HEK293 (cell line): Measurements from ENCODE around the gene SLC19A2.

Source experiments
- CTCF ChIA-PET: fragments of 350-600 bp; formaldehyde crosslinking; extraction: SDS; loops from one replicate; lab custom pipeline; 2021; ENCODE audit warnings: antibody characterized with exemption; lab: Yijun Ruan, JAX
- POLR2A ChIA-PET: fragments of 300-600 bp; formaldehyde crosslinking; extraction: SDS; loops from one replicate; lab custom pipeline; 2020; ENCODE audit warnings: antibody characterized with exemption, inconsistent platforms; lab: Yijun Ruan, JAX
- H3K27ac ChIP-seq: fragments of 200-500 bp; sonication (Bioruptor generic); 2 replicates; pipeline ENCODE4 v1.5.1; 2014; ENCODE audit warnings: low read depth, low read length, control low read depth, inconsistent platforms; ENCODE audit errors: extremely low read depth
- H3K36me3 ChIP-seq, 2 experiments: fragments of 200-500 bp in 1 of 2; sonication (Bioruptor generic) in 1 of 2; 1 replicate in 1 of 2; 2 replicates in 1 of 2; pipeline ENCODE4 v1.5.1; 2014 to 2017; ENCODE audit warnings: inconsistent platforms in 2 of 2, low read length in 2 of 2; ENCODE audit not compliant: control insufficient read depth in 2 of 2, insufficient read depth in 1 of 2
- H3K4me1 ChIP-seq: fragments of 200-500 bp; sonication (Bioruptor generic); 2 replicates; pipeline ENCODE4 v1.5.1; 2014; ENCODE audit warnings: mild to moderate bottlenecking, low read length, inconsistent platforms; ENCODE audit not compliant: control insufficient read depth, insufficient read depth
- H3K4me3 ChIP-seq: 2 replicates; pipeline ENCODE4 v1.5.1; 2011; ENCODE audit warnings: low read depth, mild to moderate bottlenecking, control low read depth, low read length, moderate library complexity
- H3K9me3 ChIP-seq: fragments of 200-500 bp; sonication (Bioruptor generic); 2 replicates; pipeline ENCODE4 v1.5.1; 2014; ENCODE audit warnings: low read depth, low read length, inconsistent platforms; ENCODE audit not compliant: control insufficient read depth, insufficient read depth
- ATF2 ChIP-seq: fragments of 450-650 bp; formaldehyde crosslinking; IDR thresholded peaks from 2 replicates; pipeline ENCODE4 v1.5.1; 2016; ENCODE audit warnings: missing biosample characterization, missing genetic modification characterization, low read depth
- EGR2 ChIP-seq: fragments of 450-650 bp; formaldehyde crosslinking; IDR thresholded peaks from 2 replicates; pipeline ENCODE4 v1.5.1; 2016; ENCODE audit warnings: low read depth, missing biosample characterization, missing genetic modification characterization
- KLF1 ChIP-seq: fragments of 450-650 bp; formaldehyde crosslinking; IDR thresholded peaks from 2 replicates; pipeline ENCODE4 v1.5.1; 2016; ENCODE audit warnings: missing biosample characterization, missing genetic modification characterization
- MEIS1 ChIP-seq: sonication (generic); formaldehyde crosslinking; IDR thresholded peaks from 2 replicates; pipeline ENCODE4 v1.8.1; 2022; ENCODE audit warnings: missing genetic modification reagents, mild to moderate bottlenecking, borderline replicate concordance
- PRDM6 ChIP-seq: fragments of 450-650 bp; formaldehyde crosslinking; IDR thresholded peaks from 2 replicates; pipeline ENCODE4 v1.5.1; 2017; ENCODE audit warnings: missing biosample characterization, missing genetic modification characterization
- ZBTB48 ChIP-seq: fragments of 450-650 bp; formaldehyde crosslinking; IDR thresholded peaks from 2 replicates; pipeline ENCODE4 v1.5.1; 2016; ENCODE audit warnings: missing biosample characterization, missing genetic modification characterization
- ZFHX2 ChIP-seq: fragments of 450-650 bp; formaldehyde crosslinking; conservative IDR thresholded peaks from 2 replicates; pipeline ENCODE4 v1.5.1; 2016; ENCODE audit warnings: missing biosample characterization, missing genetic modification characterization
- ZNF114 ChIP-seq: fragments of 450-650 bp; formaldehyde crosslinking; IDR thresholded peaks from 2 replicates; pipeline ENCODE4 v1.5.0; 2017; ENCODE audit warnings: missing biosample characterization, missing genetic modification characterization
- ZNF37A ChIP-seq: fragments of 450-650 bp; IDR thresholded peaks from 2 replicates; pipeline ENCODE4 v1.5.1; 2018; ENCODE audit warnings: missing biosample characterization, missing genetic modification characterization
- ZNF48 ChIP-seq: fragments of 450-650 bp; formaldehyde crosslinking; IDR thresholded peaks from 2 replicates; pipeline ENCODE4 v1.5.1; 2016; ENCODE audit warnings: missing biosample characterization, missing genetic modification characterization
- ZNF501 ChIP-seq: fragments of 450-650 bp; formaldehyde crosslinking; IDR thresholded peaks from 2 replicates; pipeline ENCODE4 v1.5.1; 2016; ENCODE audit warnings: missing biosample characterization, missing genetic modification characterization
- ZNF555 ChIP-seq: fragments of 450-650 bp; formaldehyde crosslinking; conservative IDR thresholded peaks from 2 replicates; pipeline ENCODE4 v1.5.1; 2017; ENCODE audit warnings: missing biosample characterization, mild to moderate bottlenecking, missing genetic modification characterization, inconsistent platforms
- ZNF621 ChIP-seq: fragments of 450-650 bp; formaldehyde crosslinking; IDR thresholded peaks from 2 replicates; pipeline ENCODE4 v1.5.1; 2017; ENCODE audit warnings: missing biosample characterization, missing genetic modification characterization
- ZNF623 ChIP-seq: fragments of 450-650 bp; formaldehyde crosslinking; IDR thresholded peaks from 2 replicates; pipeline ENCODE4 v1.5.1; 2016; ENCODE audit warnings: missing biosample characterization, missing genetic modification characterization
- ZNF707 ChIP-seq: fragments of 450-650 bp; formaldehyde crosslinking; IDR thresholded peaks from 2 replicates; pipeline ENCODE4 v1.5.1; 2016; ENCODE audit warnings: missing biosample characterization, missing genetic modification characterization
- ZNF776 ChIP-seq: fragments of 450-650 bp; formaldehyde crosslinking; IDR thresholded peaks from 2 replicates; pipeline ENCODE4 v1.5.0; 2017; ENCODE audit warnings: missing biosample characterization, missing genetic modification characterization, borderline replicate concordance

SLC19A2 gene

GRCh38 chr1:169527451-169528214, 41.9 kb upstream of the SLC19A2 start:
- TF ChIP-seq EGR2 (tag by site-specific recombination): peak; percentile 82
- no peak for TF ChIP-seq KLF1 (tag by site-specific recombination)
- TF ChIP-seq ZFHX2 (tag by site-specific recombination): peak; percentile 76
- no peak overlapping the region for H3K27ac ChIP-seq
- no peaks in the 10 kb centered on the region for H3K9me3 ChIP-seq
- CTCF ChIA-PET: no interaction called here
- POLR2A ChIA-PET: interaction anchor here (2.1 kb wide), 1 partner anchor 42 kb away, joined by 11 read pairs; the partner anchor contains the start of gene SLC19A2
- no peak overlapping the region for H3K4me3 ChIP-seq
- no peaks in the 10 kb centered on the region for H3K36me3 ChIP-seq
- H3K4me1 ChIP-seq: no peaks in the 10 kb centered on the region

- TF ChIP-seq ZNF623 (tag by site-specific recombination) (no peak), ZNF707 (tag by site-specific recombination) (no peak)
- no peaks in the 10 kb centered on the region for H3K36me3 ChIP-seq
- POLR2A ChIA-PET: no interaction called here
- no peaks in the 10 kb centered on the region for H3K4me1 ChIP-seq
- no peak overlapping the region for H3K27ac ChIP-seq
- CTCF ChIA-PET: no interaction called here
- no peak overlapping the region for H3K4me3 ChIP-seq
- no peaks in the 10 kb centered on the region for H3K9me3 ChIP-seq
Observed at GRCh38 chr1:169527001-169527400, 41.3 kb upstream of the SLC19A2 start.

- Histone ChIP-seq H3K27ac (no peak overlapping the region), H3K36me3 (no peaks in the 10 kb centered on the region), H3K4me1 (no peaks in the 10 kb centered on the region), H3K9me3 (no peaks in the 10 kb centered on the region), H3K4me3 (no peak overlapping the region)
- CTCF ChIA-PET: interaction anchor here (0.7 kb wide), 1 partner anchor 167 kb away, joined by 3 read pairs; no protein-coding TSS in a partner anchor
- POLR2A ChIA-PET: no interaction called here
- TF ChIP-seq ZBTB48 (tag by site-specific recombination): no peak
- no peak for TF ChIP-seq MEIS1
- TF ChIP-seq PRDM6 (tag by site-specific recombination): no peak
- peak; percentile 62; the same call in 1 of the 2 replicates for TF ChIP-seq ATF2
- no peak for TF ChIP-seq ZNF48 (tag by site-specific recombination)
- no peak for TF ChIP-seq ZNF555 (tag by site-specific recombination)
Observed at GRCh38 chr1:169526120-169526832, 40.5 kb upstream of the SLC19A2 start.

- no peak for TF ChIP-seq ZNF776 (tag by site-specific recombination)
- TF ChIP-seq ZNF621: no peak
- TF ChIP-seq ZNF37A: no peak
- no peak for TF ChIP-seq ZNF114 (tag by site-specific recombination)
- TF ChIP-seq ZNF501: no peak
- TF ChIP-seq, all 188 proteins: peak for 0
- ChIA-PET CTCF (no interaction called here), POLR2A (no interaction called here)
- no peak overlapping the region for H3K27ac ChIP-seq
- no peak overlapping the region for H3K4me3 ChIP-seq
- no peaks in the 10 kb centered on the region for H3K9me3 ChIP-seq
- no peaks in the 10 kb centered on the region for H3K36me3 ChIP-seq
- no peaks in the 10 kb centered on the region for H3K4me1 ChIP-seq
Observed at GRCh38 chr1:169525391-169525790, 39.6 kb upstream of the SLC19A2 start.
